Gastroesophageal sphincter (tissue), 4 donors: Measurements from ENCODE around the gene UBE2G2. TPM values are rescaled to one million over a fixed set of nuclear protein-coding genes. Genes with fewer than 3 reads are reported as not detected.

Experiments
- ATAC-seq: fragments of 150-250 bp; one replicate; pipeline ENCODE4 v1.9.1; 2016; ENCODE audit warnings: mild to moderate bottlenecking, moderate library complexity
- H3K27ac ChIP-seq, 4 donors: fragments of 200-600 bp; sonication (generic) in 3 of 4; 1 replicate in 3 of 4; 2 replicates in 1 of 4; pipeline ENCODE4 v1.5.1; 2016 to 2019
- H3K27me3 ChIP-seq: fragments of 200-600 bp; sonication (generic); one replicate; pipeline ENCODE4 v1.5.1; 2019
- H3K36me3 ChIP-seq, 2 donors: fragments of 200-600 bp; sonication (generic); one replicate each; pipeline ENCODE4 v1.5.1; 2019; ENCODE audit warnings: control low read depth in 1 of 2
- H3K4me1 ChIP-seq, 3 donors: fragments of 200-600 bp; sonication (generic); 1 replicate in 2 of 3; 2 replicates in 1 of 3; pipeline ENCODE4 v1.5.1; 2016 to 2019; ENCODE audit warnings: control low read depth in 2 of 3
- H3K4me3 ChIP-seq, 2 donors: fragments of 200-600 bp; sonication (generic); one replicate each; pipeline ENCODE4 v1.5.1; 2019; ENCODE audit warnings: mild to moderate bottlenecking in 1 of 2, moderate library complexity in 1 of 2
- H3K9me3 ChIP-seq, 3 donors: fragments of 200-600 bp; sonication (generic); one replicate each; pipeline ENCODE4 v1.5.1; 2017 to 2019; ENCODE audit warnings: control low read depth in 2 of 3
- CTCF ChIP-seq, 4 experiments: fragments of 200-600 bp in 2 of 4; fragments of 450-650 bp in 2 of 4; sonication (generic) in 1 of 4; IDR thresholded peaks; one replicate each; pipeline ENCODE4 v1.5.1; 2017 to 2019; ENCODE audit warnings: antibody characterized with exemption in 4 of 4, mild to moderate bottlenecking in 2 of 4, moderate library complexity in 2 of 4
- EP300 ChIP-seq: sonication (generic); formaldehyde crosslinking; IDR thresholded peaks from one replicate; pipeline ENCODE4 v1.6.1; 2017; ENCODE audit warnings: antibody characterized with exemption, mild to moderate bottlenecking
- POLR2A ChIP-seq, 2 donors: fragments of 450-650 bp; IDR thresholded peaks; one replicate each; pipeline ENCODE4 v1.6.1; 2017; ENCODE audit warnings: antibody characterized with exemption in 2 of 2, mild to moderate bottlenecking in 2 of 2, moderate library complexity in 1 of 2
- POLR2AphosphoS5 ChIP-seq: sonication (generic); formaldehyde crosslinking; IDR thresholded peaks from one replicate; pipeline ENCODE4 v1.6.1; 2017; ENCODE audit warnings: antibody characterized with exemption
- WGBS, 2 donors: methylation state at CpG; one replicate each; pipeline ENCODE4 v1.1.5; 2018; ENCODE audit warnings: low coverage in 1 of 2; 5-methylcytosine and 5-hydroxymethylcytosine counted together
- total RNA-seq, 4 donors: library from RNA; depleted of rRNA; stranded (reverse); fragments of >200 nt; gene quantifications; one replicate each; pipeline ENCODE4 v1.1.0, GENCODE V29; 2016

The UBE2G2 gene
- total RNA-seq, 4 donors from 2014 or later = 48.3 to 93.4 (median 83.9) TPM

- no peak overlapping the region for H3K4me3 ChIP-seq
- WGBS, 2 donors = 80 to 83% methylated on average over 3 to 6 of the region's 7 CpGs
- peaks cover 0 to 47% (median 0%) of the 10 kb centered on the region in 3 donors for H3K9me3 ChIP-seq
- H3K4me1 ChIP-seq = no peaks in the 10 kb centered on the region
- H3K27me3 ChIP-seq = peaks cover 14% of the 10 kb centered on the region
- no peaks in the 10 kb centered on the region for H3K36me3 ChIP-seq
- ATAC-seq = no peak
- no peak overlapping the region for H3K27ac ChIP-seq
- TF ChIP-seq CTCF (IDR thresholded peaks at IDR 0.05) (no peak), POLR2A (IDR thresholded peaks at IDR 0.05) (no peak), POLR2AphosphoS5 (no peak), EP300 (no peak)
These were observed 60.9 kb downstream of the UBE2G2 start for GRCh38 chr21:44740742-44741141.

- Histone ChIP-seq H3K4me3 (no peak overlapping the region), H3K27ac (no peak overlapping the region), H3K4me1 (no peaks in the 10 kb centered on the region), H3K36me3 (no peaks in the 10 kb centered on the region), H3K9me3 (peaks cover 0 to 56% (median 0%) of the 10 kb centered on the region in 3 donors), H3K27me3 (peaks cover 22% of the 10 kb centered on the region)
- WGBS, 2 donors = 100% methylated on average over 1 of the region's 1 CpG; no CpG with 5 or more reads in 1 of the 2 donors
- no peak for TF ChIP-seq POLR2A (IDR thresholded peaks at IDR 0.05)
- TF ChIP-seq CTCF (IDR thresholded peaks at IDR 0.05) = no peak
- no peak for TF ChIP-seq EP300
- no peak for TF ChIP-seq POLR2AphosphoS5
- no peak for ATAC-seq
These were observed 62.3 kb downstream of the UBE2G2 start for GRCh38 chr21:44739316-44739715.

- Histone ChIP-seq H3K36me3 (no peaks in the 10 kb centered on the region), H3K27ac (no peak overlapping the region), H3K4me1 (no peaks in the 10 kb centered on the region), H3K27me3 (peaks cover 29% of the 10 kb centered on the region), H3K4me3 (no peak overlapping the region), H3K9me3 (peaks cover 0 to 56% (median 0%) of the 10 kb centered on the region in 3 donors)
- ATAC-seq = no peak
- 95 to 100% methylated on average over 2 to 3 of the region's 3 CpGs for WGBS, 2 donors
- no peak for TF ChIP-seq POLR2AphosphoS5
- TF ChIP-seq POLR2A (IDR thresholded peaks at IDR 0.05) = no peak
- no peak for TF ChIP-seq CTCF (IDR thresholded peaks at IDR 0.05)
- no peak for TF ChIP-seq EP300
These were observed 63.0 kb downstream of the UBE2G2 start for GRCh38 chr21:44738621-44739020.

- Histone ChIP-seq H3K4me3 (no peak overlapping the region), H3K27me3 (peaks cover 30% of the 10 kb centered on the region), H3K4me1 (no peaks in the 10 kb centered on the region), H3K9me3 (peaks cover 0 to 56% (median 0%) of the 10 kb centered on the region in 3 donors), H3K27ac (no peak overlapping the region), H3K36me3 (no peaks in the 10 kb centered on the region)
- ATAC-seq = no peak
- 55 to 80% methylated on average over 3 of the region's 3 CpGs for WGBS, 2 donors
- TF ChIP-seq EP300 (no peak), POLR2AphosphoS5 (no peak), CTCF (IDR thresholded peaks at IDR 0.05) (no peak), POLR2A (IDR thresholded peaks at IDR 0.05) (no peak)
These were observed 63.8 kb downstream of the UBE2G2 start for GRCh38 chr21:44737706-44738354.

GRCh38 chr21:44736291-44737004, 65.2 kb downstream of the UBE2G2 start:
- TF ChIP-seq EP300 (no peak), CTCF (IDR thresholded peaks at IDR 0.05) (no peak), POLR2AphosphoS5 (no peak), POLR2A (IDR thresholded peaks at IDR 0.05) (no peak)
- H3K9me3 ChIP-seq = peaks cover 0 to 56% (median 0%) of the 10 kb centered on the region in 3 donors
- H3K27ac ChIP-seq = no peak overlapping the region
- no peaks in the 10 kb centered on the region for H3K4me1 ChIP-seq
- WGBS, 2 donors = 80% methylated on average over 2 of the region's 8 CpGs; no CpG with 5 or more reads in 1 of the 2 donors
- ATAC-seq = no peak
- no peaks in the 10 kb centered on the region for H3K36me3 ChIP-seq
- no peak overlapping the region for H3K4me3 ChIP-seq
- peaks cover 36% of the 10 kb centered on the region for H3K27me3 ChIP-seq
